Activated B cell treated with CpG ODN at 0.5 μM for 24 hours (primary cell): ENCODE results near the gene PARP1. TPM values are rescaled to one million over a fixed set of nuclear protein-coding genes. Genes with fewer than 3 reads are reported as not detected.

ENCODE experiments used
- ATAC-seq: fragments of 200-7000 bp; cut with Tn5 transposase; one replicate; pipeline ENCODE4 v1.10.0; 2021; ENCODE audit warnings: low read depth, mild to moderate bottlenecking, moderate library complexity
- CTCF ChIA-PET: fragments of 350-600 bp; sonication (Branson Sonifier 250); formaldehyde crosslinking; loops from one replicate; lab custom pipeline; 2021; ENCODE audit warnings: antibody characterized with exemption; lab: Charles Lee
- POLR2A ChIA-PET: fragments of 350-600 bp; sonication (Branson Sonifier 250); formaldehyde crosslinking; loops from one replicate; lab custom pipeline; 2021; ENCODE audit warnings: antibody characterized with exemption; lab: Charles Lee
- DNase-seq: peaks from one replicate; pipeline ENCODE4 v3.0.0; 2022
- H3K27ac Mint-ChIP-seq: one replicate; pipeline ENCODE4 v1.8.0; 2020; ENCODE audit warnings: mixed read lengths
- H3K27me3 Mint-ChIP-seq: one replicate; pipeline ENCODE4 v1.8.0; 2021; ENCODE audit warnings: mixed read lengths
- H3K36me3 Mint-ChIP-seq: one replicate; pipeline ENCODE4 v1.8.0; 2021; ENCODE audit warnings: low read depth, mixed read lengths
- H3K4me1 Mint-ChIP-seq: one replicate; pipeline ENCODE4 v1.8.0; 2021; ENCODE audit warnings: mixed read lengths
- H3K4me3 Mint-ChIP-seq: one replicate; pipeline ENCODE4 v1.8.0; 2020; ENCODE audit warnings: mild to moderate bottlenecking, mixed read lengths
- H3K9me3 Mint-ChIP-seq: one replicate; pipeline ENCODE4 v1.8.0; 2020; ENCODE audit warnings: mixed read lengths
- CTCF ChIP-seq: fragments of 200-600 bp; IDR thresholded peaks from one replicate; pipeline ENCODE4 v1.8.0; 2022; ENCODE audit warnings: antibody characterized with exemption, mild to moderate bottlenecking
- intact Hi-C: fragments of 100-400 bp; cut with micrococcal nuclease; formaldehyde crosslinking; loops from one replicate; pipeline ENCODE4 v1.15.1; 2024
- total RNA-seq: library from RNA; stranded (reverse); gene quantifications from 2 replicates; pipeline ENCODE4 v1.2.3, GENCODE V29; 2022

PARP1 gene
- total RNA-seq, 1 donor from 2014 or later: 260 TPM

DNA sequence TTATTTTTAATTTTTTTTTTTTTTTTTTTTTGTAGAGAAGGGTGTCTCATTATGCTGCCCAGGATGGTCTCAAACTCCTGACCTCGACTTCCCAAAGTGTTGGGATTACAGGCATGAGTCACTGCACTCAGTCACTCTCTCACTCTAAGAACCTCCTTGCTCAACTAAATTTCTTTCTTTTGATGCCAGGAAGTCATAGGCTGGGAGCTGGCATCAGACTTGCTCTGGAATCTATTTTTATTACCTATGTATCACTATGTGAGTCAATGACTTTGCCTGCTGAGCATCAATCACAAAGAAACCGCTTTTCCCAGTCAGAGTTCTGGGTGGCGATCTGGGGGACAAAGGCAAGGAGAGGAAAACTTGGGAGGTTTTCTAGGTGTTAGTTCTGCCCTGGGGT lies 35.5 kb upstream of the PARP1 start:
- Mint-ChIP-seq H3K36me3 (no peaks in the 10 kb centered on the region), H3K27me3 (no peaks in the 10 kb centered on the region), H3K4me3 (no peak overlapping the region), H3K4me1 (peaks cover 28% of the 10 kb centered on the region), H3K9me3 (peaks cover 1% of the 10 kb centered on the region), H3K27ac (no peak overlapping the region)
- DNase-seq (no peak), ATAC-seq (no peak)
- intact Hi-C loops: no loop called here
- ChIA-PET CTCF (no interaction called here), POLR2A (no interaction called here)
- TF ChIP-seq CTCF: no peak

DNA sequence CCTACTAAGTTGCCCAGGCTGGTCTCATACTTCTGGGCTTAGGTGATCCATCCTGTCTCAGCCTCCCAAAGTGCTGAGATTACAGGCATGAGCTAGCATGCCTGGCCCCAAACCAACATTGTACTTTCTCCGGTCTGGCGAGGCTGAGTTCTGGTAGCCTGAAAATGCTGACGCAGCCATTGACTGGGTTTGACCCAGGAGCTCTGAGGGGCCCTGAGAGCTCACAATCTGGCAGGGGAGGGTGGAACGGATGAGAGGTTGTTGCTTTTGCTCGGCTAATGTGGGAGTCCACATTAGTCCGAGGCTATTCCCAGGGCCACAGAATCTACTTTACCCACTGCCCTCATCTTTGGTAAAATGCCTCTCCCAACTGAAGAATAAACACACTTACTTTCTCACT lies 35.1 kb upstream of the PARP1 start:
- H3K36me3 Mint-ChIP-seq: no peaks in the 10 kb centered on the region
- H3K27me3 Mint-ChIP-seq: no peaks in the 10 kb centered on the region
- no peak overlapping the region for H3K4me3 Mint-ChIP-seq
- no peak for DNase-seq
- ChIA-PET CTCF (no interaction called here), POLR2A (no interaction called here)
- peaks cover 1% of the 10 kb centered on the region for H3K9me3 Mint-ChIP-seq
- ATAC-seq: no peak
- intact Hi-C loops: no loop called here
- TF ChIP-seq CTCF: no peak
- peaks cover 32% of the 10 kb centered on the region for H3K4me1 Mint-ChIP-seq
- no peak overlapping the region for H3K27ac Mint-ChIP-seq

DNA sequence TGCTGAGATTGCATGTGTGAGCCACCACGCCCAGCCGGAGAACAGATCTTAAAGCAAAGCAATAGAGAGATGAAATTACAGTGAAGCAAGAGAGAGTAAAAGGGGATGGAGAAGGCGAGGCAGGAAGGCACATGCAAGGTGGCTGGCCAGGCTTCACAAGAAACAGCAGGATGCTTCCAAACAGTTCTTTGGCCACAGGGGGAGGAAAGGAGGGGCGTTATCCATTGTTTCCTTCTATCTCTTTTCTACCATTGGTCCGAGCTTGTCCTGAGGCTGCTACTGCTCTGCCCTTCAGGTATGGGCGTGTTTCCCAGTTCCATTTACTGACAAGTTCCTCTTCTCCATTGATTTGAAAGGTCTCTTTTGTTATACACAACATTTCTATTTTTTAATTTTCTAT lies 33.7 kb upstream of the PARP1 start:
- TF ChIP-seq CTCF: no peak
- ATAC-seq: no peak
- Mint-ChIP-seq H3K27me3 (no peaks in the 10 kb centered on the region), H3K36me3 (no peaks in the 10 kb centered on the region), H3K4me3 (no peak overlapping the region), H3K4me1 (peaks cover 46% of the 10 kb centered on the region), H3K27ac (no peak overlapping the region), H3K9me3 (peaks cover 1% of the 10 kb centered on the region)
- ChIA-PET POLR2A (no interaction called here), CTCF (no interaction called here)
- DNase-seq: no peak
- intact Hi-C loops: no loop called here

GRCh38 chr1:226440512-226440911 lies 32.6 kb upstream of the PARP1 start:
- no peak for TF ChIP-seq CTCF
- DNase-seq: no peak
- no peak for ATAC-seq
- H3K36me3 Mint-ChIP-seq: no peaks in the 10 kb centered on the region
- H3K4me1 Mint-ChIP-seq: peaks cover 42% of the 10 kb centered on the region
- CTCF ChIA-PET: interaction anchor here (1.4 kb wide), 1 partner anchor 315 kb away, joined by 3 read pairs; no protein-coding TSS in a partner anchor
- intact Hi-C loops: no loop called here
- no peaks in the 10 kb centered on the region for H3K27me3 Mint-ChIP-seq
- no peak overlapping the region for H3K27ac Mint-ChIP-seq
- no peak overlapping the region for H3K4me3 Mint-ChIP-seq
- POLR2A ChIA-PET: interaction anchor here (1.2 kb wide), 1 partner anchor 12 kb away, joined by 3 read pairs; no protein-coding TSS in a partner anchor
- peaks cover 1% of the 10 kb centered on the region for H3K9me3 Mint-ChIP-seq

GRCh38 chr1:226438007-226438406 lies 30.1 kb upstream of the PARP1 start:
- ATAC-seq (no peak), DNase-seq (no peak)
- ChIA-PET POLR2A (no interaction called here), CTCF (interaction anchor here (0.9 to 1.1 kb wide), 2 partner anchors 15 to 237 kb away, joined by 3 read pairs; no protein-coding TSS in a partner anchor)
- Mint-ChIP-seq H3K36me3 (no peaks in the 10 kb centered on the region), H3K9me3 (peaks cover 1% of the 10 kb centered on the region), H3K4me3 (no peak overlapping the region), H3K27ac (no peak overlapping the region), H3K4me1 (peaks cover 39% of the 10 kb centered on the region), H3K27me3 (no peaks in the 10 kb centered on the region)
- no peak for TF ChIP-seq CTCF
- intact Hi-C loops: no loop called here
